Measurements from ENCODE around the gene SORCS2. TPM values are rescaled to one million over a fixed set of nuclear protein-coding genes. Genes with fewer than 3 reads are reported as not detected.

SORCS2 gene
- polyA plus RNA-seq, 1 of the 3 experiments (the other 2 are of a cell fraction) = 1.6 TPM

DNA sequence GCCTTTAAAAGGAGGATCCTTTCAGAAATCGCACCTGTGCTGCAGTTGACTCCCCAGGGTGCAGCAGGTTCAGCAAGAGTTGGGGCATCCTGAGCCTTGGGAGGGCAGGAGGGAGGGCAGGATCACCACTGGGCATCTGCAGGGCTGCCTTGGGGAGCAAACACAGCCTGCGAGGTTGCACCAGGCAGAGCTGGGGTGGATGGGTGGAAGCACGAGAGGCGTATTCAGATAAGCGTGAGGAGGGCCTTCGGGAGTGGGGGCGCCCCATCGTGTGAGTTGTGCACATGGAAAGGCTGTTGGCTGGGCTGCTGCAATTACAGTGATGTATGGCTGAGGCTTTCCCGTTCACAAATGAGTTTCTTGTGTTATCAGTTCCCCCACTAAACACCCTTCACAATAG lies 186.8 kb downstream of the SORCS2 start:
- Histone ChIP-seq H3K27ac (ENCODE audit: low read depth in 2 of 2, low read length in 1 of 2) (no peak overlapping the region), H3K9ac (no peak overlapping the region), H3K9me3 (no peaks in the 10 kb centered on the region), H3F3A (replicated peaks; ENCODE audit: insufficient read depth) (no peaks in the 10 kb centered on the region), H3K79me2 (ENCODE audit: insufficient read depth) (no peaks in the 10 kb centered on the region), H3K9me2 (no peaks in the 10 kb centered on the region), H3K4me1 (ENCODE audit: control insufficient read depth in 1 of 2, insufficient read depth in 2 of 2, low read depth in 1 of 2, low read length in 1 of 2) (peaks cover 0 to 16% of the 10 kb centered on the region in 2 experiments; a peak in 1 of 4 replicates), H3K4me2 (no peak overlapping the region), H4K20me1 (ENCODE audit: insufficient read depth) (no peaks in the 10 kb centered on the region), H3K4me3 (ENCODE audit: low read depth in 2 of 2, low read length in 1 of 2) (no peak overlapping the region), H2AFZ (ENCODE audit: low read depth) (no peak overlapping the region), H3K36me3 (replicated peaks in 1 of 2; ENCODE audit: control insufficient read depth in 1 of 2, insufficient read depth in 2 of 2, low read length in 1 of 2) (no peaks in the 10 kb centered on the region), H3K27me3 (ENCODE audit: insufficient read depth) (no peaks in the 10 kb centered on the region; the same call in 1 of the 2 replicates)
- ChIA-PET POLR2A (no interaction called here), CTCF (interaction anchor here (1.5 kb wide), 1 partner anchor 15 kb away, joined by 3 read pairs; no protein-coding TSS in a partner anchor)
- 76% methylated on average over 8 of the region's 9 CpGs for WGBS (ENCODE audit: low lambda C conversion rate)
- DNase-seq = no peak
- no peak for TF ChIP-seq RFX5 (IDR thresholded peaks at IDR 0.05; ENCODE audit: low read length)

DNA sequence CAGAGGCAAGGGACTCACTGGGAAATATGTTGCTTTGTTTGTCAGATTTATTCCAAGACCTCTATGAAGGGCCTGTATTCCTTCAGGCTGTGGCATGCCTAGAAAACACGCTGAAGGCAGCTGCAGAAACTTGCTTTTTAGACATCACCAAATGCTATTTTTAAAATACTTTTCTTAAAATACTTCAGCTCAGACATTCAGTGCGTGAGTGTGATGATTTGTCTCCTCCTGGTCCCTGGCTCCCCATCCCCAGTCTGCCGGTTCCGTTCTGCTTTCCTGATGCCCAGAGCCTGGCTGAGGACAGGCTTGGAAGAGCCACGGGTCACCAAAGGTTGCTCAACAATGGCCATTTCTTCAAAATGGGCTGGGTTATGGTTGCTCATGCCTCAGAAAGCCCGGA lies 187.4 kb downstream of the SORCS2 start:
- H3K9me2 ChIP-seq = no peaks in the 10 kb centered on the region
- no peaks in the 10 kb centered on the region for H4K20me1 ChIP-seq (ENCODE audit: insufficient read depth)
- no peaks in the 10 kb centered on the region for H3F3A ChIP-seq (replicated peaks; ENCODE audit: insufficient read depth)
- WGBS (ENCODE audit: low lambda C conversion rate) = 43% methylated on average over 3 of the region's 6 CpGs
- no peak overlapping the region for H2AFZ ChIP-seq (ENCODE audit: low read depth)
- DNase-seq = no peak
- H3K4me1 ChIP-seq (ENCODE audit: control insufficient read depth in 1 of 2, insufficient read depth in 2 of 2, low read depth in 1 of 2, low read length in 1 of 2) = peaks cover 0 to 16% of the 10 kb centered on the region in 2 experiments; a peak in 1 of 4 replicates
- ChIA-PET POLR2A (no interaction called here), CTCF (interaction anchor here (1.5 kb wide), 1 partner anchor 15 kb away, joined by 3 read pairs; no protein-coding TSS in a partner anchor)
- no peak overlapping the region for H3K4me3 ChIP-seq (ENCODE audit: low read depth in 2 of 2, low read length in 1 of 2)
- H3K9me3 ChIP-seq = no peaks in the 10 kb centered on the region
- H3K4me2 ChIP-seq = no peak overlapping the region
- H3K36me3 ChIP-seq (replicated peaks in 1 of 2; ENCODE audit: control insufficient read depth in 1 of 2, insufficient read depth in 2 of 2, low read length in 1 of 2) = no peaks in the 10 kb centered on the region
- H3K9ac ChIP-seq = no peak overlapping the region
- TF ChIP-seq, protein P1, sequence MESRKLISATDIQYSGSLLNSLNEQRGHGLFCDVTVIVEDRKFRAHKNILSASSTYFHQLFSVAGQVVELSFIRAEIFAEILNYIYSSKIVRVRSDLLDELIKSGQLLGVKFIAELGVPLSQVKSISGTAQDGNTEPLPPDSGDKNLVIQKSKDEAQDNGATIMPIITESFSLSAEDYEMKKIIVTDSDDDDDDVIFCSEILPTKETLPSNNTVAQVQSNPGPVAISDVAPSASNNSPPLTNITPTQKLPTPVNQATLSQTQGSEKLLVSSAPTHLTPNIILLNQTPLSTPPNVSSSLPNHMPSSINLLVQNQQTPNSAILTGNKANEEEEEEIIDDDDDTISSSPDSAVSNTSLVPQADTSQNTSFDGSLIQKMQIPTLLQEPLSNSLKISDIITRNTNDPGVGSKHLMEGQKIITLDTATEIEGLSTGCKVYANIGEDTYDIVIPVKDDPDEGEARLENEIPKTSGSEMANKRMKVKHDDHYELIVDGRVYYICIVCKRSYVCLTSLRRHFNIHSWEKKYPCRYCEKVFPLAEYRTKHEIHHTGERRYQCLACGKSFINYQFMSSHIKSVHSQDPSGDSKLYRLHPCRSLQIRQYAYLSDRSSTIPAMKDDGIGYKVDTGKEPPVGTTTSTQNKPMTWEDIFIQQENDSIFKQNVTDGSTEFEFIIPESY (IDR thresholded peaks at IDR 0.05; ENCODE audit: borderline replicate concordance, low read depth) = no peak
- no peak for TF ChIP-seq EP300 (IDR thresholded peaks at IDR 0.05; ENCODE audit: borderline replicate concordance in 1 of 2, low read depth in 1 of 2, low read length in 1 of 2)
- no peak for TF ChIP-seq GATA2 (CRISPR knock-in tag; IDR thresholded peaks at IDR 0.05)
- no peak for TF ChIP-seq RCOR1 (IDR thresholded peaks at IDR 0.05; ENCODE audit: low read length)
- TF ChIP-seq RFX5 (IDR thresholded peaks at IDR 0.05; ENCODE audit: low read length) = no peak
- no peak for TF ChIP-seq TEAD4 (IDR thresholded peaks at IDR 0.05; ENCODE audit: borderline replicate concordance, insufficient read depth)
- TF ChIP-seq, protein P2, sequence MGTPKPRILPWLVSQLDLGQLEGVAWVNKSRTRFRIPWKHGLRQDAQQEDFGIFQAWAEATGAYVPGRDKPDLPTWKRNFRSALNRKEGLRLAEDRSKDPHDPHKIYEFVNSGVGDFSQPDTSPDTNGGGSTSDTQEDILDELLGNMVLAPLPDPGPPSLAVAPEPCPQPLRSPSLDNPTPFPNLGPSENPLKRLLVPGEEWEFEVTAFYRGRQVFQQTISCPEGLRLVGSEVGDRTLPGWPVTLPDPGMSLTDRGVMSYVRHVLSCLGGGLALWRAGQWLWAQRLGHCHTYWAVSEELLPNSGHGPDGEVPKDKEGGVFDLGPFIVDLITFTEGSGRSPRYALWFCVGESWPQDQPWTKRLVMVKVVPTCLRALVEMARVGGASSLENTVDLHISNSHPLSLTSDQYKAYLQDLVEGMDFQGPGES (IDR thresholded peaks at IDR 0.05; ENCODE audit: low read depth, low read length) = no peak
- TF ChIP-seq, protein P3, sequence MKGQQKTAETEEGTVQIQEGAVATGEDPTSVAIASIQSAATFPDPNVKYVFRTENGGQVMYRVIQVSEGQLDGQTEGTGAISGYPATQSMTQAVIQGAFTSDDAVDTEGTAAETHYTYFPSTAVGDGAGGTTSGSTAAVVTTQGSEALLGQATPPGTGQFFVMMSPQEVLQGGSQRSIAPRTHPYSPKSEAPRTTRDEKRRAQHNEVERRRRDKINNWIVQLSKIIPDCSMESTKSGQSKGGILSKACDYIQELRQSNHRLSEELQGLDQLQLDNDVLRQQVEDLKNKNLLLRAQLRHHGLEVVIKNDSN (IDR thresholded peaks at IDR 0.05; ENCODE audit: borderline replicate concordance, low read depth) = no peak
- no peak for TF ChIP-seq ELF1 (IDR thresholded peaks at IDR 0.05)
- TF ChIP-seq EZH2phosphoT487 (IDR thresholded peaks at IDR 0.05; ENCODE audit: borderline replicate concordance, low read depth) = no peak
- TF ChIP-seq RXRA (IDR thresholded peaks at IDR 0.05; ENCODE audit: borderline replicate concordance, low read depth) = no peak
- TF ChIP-seq FOXM1 (IDR thresholded peaks at IDR 0.05; ENCODE audit: low read depth) = no peak
- TF ChIP-seq, protein P4, sequence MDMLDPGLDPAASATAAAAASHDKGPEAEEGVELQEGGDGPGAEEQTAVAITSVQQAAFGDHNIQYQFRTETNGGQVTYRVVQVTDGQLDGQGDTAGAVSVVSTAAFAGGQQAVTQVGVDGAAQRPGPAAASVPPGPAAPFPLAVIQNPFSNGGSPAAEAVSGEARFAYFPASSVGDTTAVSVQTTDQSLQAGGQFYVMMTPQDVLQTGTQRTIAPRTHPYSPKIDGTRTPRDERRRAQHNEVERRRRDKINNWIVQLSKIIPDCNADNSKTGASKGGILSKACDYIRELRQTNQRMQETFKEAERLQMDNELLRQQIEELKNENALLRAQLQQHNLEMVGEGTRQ (IDR thresholded peaks at IDR 0.05; ENCODE audit: borderline replicate concordance, low read depth, low read length) = no peak
- no peaks in the 10 kb centered on the region for H3K79me2 ChIP-seq (ENCODE audit: insufficient read depth)
- no peaks in the 10 kb centered on the region; the same call in 1 of the 2 replicates for H3K27me3 ChIP-seq (ENCODE audit: insufficient read depth)
- H3K27ac ChIP-seq (ENCODE audit: low read depth in 2 of 2, low read length in 1 of 2) = no peak overlapping the region

Data from SK-N-SH (cell line).